ENCODE measurements around the gene CTAGE15.
"Not testable (repeated sequence)": the region's sequence is repeated elsewhere in the genome, so short reads cannot be mapped to it uniquely, and the experiment has no call there.

CTAGE15 gene

GRCh38 chr7:143571501-143571900 lies at the start of gene CTAGE15:
Gene CTAGE15, plus strand, starts transcription at chr7:143571801. Its CDS starts 17 bp downstream, at chr7:143571818.
- not testable (repeated sequence) for DNase-seq

GRCh38 chr7:143522309-143522916 lies 49.2 kb upstream of the CTAGE15 start:
- not testable (repeated sequence) for DNase-seq

- DNase-seq, result not testable (repeated sequence)
Measured at GRCh38 chr7:143531169-143531926, 40.3 kb upstream of the CTAGE15 start.

GRCh38 chr7:143531932-143532331 lies 39.7 kb upstream of the CTAGE15 start:
- DNase-seq, result not testable (repeated sequence)

- DNase-seq, result not testable (repeated sequence)
Measured at GRCh38 chr7:143533213-143533839, 38.3 kb upstream of the CTAGE15 start.

- not testable (repeated sequence) for DNase-seq
Measured at GRCh38 chr7:143536443-143536842, 35.2 kb upstream of the CTAGE15 start.

- DNase-seq, result not testable (repeated sequence)
Measured at GRCh38 chr7:143543288-143544038, 28.1 kb upstream of the CTAGE15 start.

GRCh38 chr7:143555968-143556367 lies 15.6 kb upstream of the CTAGE15 start:
- not testable (repeated sequence) for DNase-seq

GRCh38 chr7:143563306-143563705 lies 8.3 kb upstream of the CTAGE15 start:
- not testable (repeated sequence) for DNase-seq

GRCh38 chr7:143566001-143566400 lies 5.6 kb upstream of the CTAGE15 start:
- DNase-seq, result not testable (repeated sequence)

- not testable (repeated sequence) for DNase-seq
Measured at GRCh38 chr7:143588183-143588582, 16.6 kb downstream of the CTAGE15 start.

- not testable (repeated sequence) for DNase-seq
Measured at GRCh38 chr7:143589897-143590296, 18.3 kb downstream of the CTAGE15 start.

- not testable (repeated sequence) for DNase-seq
Measured at GRCh38 chr7:143598086-143598485, 26.5 kb downstream of the CTAGE15 start.

- not testable (repeated sequence) for DNase-seq
Measured at GRCh38 chr7:143603549-143603948, 31.9 kb downstream of the CTAGE15 start.

GRCh38 chr7:143606088-143606487 lies 34.5 kb downstream of the CTAGE15 start:
- not testable (repeated sequence) for DNase-seq

GRCh38 chr7:143615545-143615944 lies 43.9 kb downstream of the CTAGE15 start:
- not testable (repeated sequence) for DNase-seq

GRCh38 chr7:143617204-143617603 lies 45.6 kb downstream of the CTAGE15 start:
- not testable (repeated sequence) for DNase-seq

GRCh38 chr7:143620058-143620457 lies 48.5 kb downstream of the CTAGE15 start:
- not testable (repeated sequence) for DNase-seq

GRCh38 chr7:143620646-143621045 lies 49.0 kb downstream of the CTAGE15 start, which contains the start of gene TCAF2:
Gene TCAF2, plus strand, starts transcription at chr7:143620974.
- DNase-seq, result not testable (repeated sequence)

GRCh38 chr7:143621175-143621574 lies 49.6 kb downstream of the CTAGE15 start:
- DNase-seq, result not testable (repeated sequence)

GRCh38 chr7:143622130-143622529 lies 50.5 kb downstream of the CTAGE15 start:
- not testable (repeated sequence) for DNase-seq
